NCI-H524 (cell line): ENCODE results near the gene APOO.
A peak's percentile ranks its signal among the peaks of the same experiment; 100 is the strongest.

Experiments
- DNase-seq, 2 experiments: peaks; one replicate each; lab custom pipeline; 2025; lab: John Stamatoyannopoulos, UW

Gene APOO

DNA sequence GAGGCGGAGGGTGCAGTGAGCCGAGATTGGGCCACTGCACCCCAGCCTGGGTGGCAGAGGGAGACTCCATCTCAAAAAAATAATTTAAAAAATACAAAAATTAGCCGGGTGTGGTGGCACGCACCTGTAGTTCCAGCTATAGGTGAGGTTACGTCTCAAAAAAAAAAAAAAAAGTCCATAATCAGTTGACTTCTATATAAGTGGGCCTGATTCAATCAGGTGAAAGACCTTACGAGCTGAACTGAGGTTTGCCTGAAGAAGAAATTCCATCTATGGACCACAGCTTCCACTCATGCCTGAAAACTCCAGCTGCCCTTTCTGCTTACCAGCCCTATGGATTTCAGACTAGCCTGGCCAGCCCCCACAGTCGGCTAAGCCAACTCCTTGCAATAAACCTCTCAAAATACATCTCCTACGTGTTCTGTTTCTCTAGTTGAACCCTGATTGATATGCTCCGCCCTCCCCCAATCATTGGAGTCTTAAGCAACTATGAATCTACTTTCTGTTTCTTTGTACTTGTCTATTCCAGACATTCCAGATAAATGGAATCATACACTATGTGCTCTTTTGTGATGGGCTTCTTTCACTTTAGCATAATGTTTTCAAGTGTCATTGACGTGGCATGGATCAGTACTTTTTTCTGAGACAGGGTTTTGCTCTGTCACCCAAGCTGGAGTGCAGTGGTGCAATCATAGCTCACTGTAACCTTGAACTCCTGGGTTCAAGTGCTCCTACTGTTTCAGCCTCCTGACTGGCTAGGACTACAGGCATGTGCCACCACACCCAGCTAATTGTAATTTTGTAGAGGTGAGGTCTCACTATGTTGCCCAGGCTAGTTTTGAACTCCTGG, 88.1 kb downstream of the APOO start:
- no peak for DNase-seq

DNA sequence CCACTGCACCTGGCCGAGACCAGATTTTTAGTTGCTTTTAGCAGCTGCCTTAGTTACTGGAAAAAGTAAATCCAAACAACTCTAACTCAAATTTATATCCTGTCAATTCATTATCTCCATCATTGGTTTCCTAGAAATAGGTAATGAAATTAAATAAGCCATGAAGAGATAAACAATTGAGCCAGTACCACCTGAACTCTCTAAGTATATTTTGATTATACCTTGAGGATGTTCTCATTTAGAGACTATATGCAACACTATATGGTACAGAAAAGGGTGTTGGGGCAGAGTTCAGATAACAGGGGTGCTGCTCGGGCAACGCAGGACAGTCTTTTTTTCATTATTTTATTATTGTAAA, 89.8 kb downstream of the APOO start:
- DNase-seq: no peak

DNA sequence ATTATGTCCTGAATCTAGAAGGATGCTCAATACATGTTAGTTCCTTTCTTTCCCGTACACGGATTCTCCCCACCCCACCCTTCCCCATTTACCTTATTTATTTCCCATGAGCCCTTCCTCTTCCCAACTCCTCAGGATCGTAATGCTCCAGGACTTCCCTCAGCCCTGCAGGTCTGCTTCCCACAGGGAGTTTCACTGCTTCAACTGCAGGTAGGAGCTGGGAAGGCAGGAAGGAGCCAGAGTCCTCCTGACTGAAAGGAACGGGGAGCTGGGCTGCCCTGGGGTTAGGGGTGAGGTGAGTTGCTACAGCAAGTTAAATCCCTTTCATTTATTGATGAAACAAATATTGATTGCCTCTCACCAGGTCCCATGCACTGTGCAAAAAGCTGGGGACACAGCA, 91.6 kb downstream of the APOO start:
- DNase-seq: no peak

DNA sequence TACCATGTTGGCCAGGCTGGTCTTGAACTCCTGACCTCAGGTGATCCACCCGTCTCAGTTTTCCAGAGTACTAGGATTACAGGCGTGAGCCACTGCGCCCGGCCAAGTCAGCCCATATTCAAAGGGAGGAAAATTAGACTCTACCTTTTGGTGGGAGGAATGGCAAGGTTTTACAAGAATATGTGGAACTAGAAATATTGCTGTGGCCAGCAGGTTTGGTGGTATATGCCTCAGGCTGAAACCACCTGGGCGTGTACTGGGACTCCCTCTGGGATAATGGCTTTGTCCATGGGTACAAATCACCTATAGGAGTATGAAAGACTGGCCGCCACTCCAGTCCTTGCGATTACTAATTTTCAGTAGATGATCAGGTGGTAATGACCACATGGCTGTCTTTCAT, 92.4 kb downstream of the APOO start:
- no peak for DNase-seq

DNA sequence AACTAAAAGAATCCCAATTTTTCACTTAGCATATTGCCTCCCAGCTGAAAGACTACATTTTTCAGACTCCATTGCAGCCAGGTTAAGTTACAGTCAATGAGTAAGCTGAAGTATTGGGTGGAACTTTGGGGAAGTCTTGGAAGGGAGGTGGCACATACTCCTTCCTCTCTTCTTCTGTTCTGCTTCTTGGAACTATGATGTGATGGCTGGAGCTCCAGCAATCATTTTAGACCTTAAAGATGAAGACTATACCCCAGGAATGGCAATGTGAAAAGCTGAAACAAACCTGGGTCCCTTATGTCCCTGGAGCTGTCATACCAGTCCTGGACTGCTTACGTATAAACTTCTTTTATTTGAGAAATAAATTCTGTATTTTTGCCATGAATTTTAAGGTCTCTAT, 93.9 kb downstream of the APOO start:
- DNase-seq: no peak

DNA sequence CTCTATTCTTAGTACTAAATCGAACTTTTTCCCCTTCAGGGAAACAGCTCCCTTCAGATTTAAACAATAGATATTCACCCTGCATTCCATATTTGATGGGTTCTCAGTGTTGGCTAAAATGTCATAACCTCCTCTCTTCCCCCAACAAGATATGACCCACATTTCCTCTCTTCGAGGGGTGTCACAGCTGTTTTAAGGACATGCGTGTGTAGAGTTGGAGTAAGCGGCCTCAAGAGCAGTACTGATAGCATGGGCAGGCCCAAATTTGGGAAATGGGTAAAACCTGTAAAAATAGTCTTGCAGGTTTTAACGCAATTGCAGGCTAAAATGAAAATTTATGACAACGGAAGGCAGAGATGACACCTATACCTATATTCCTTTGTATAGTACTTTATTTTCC, 96.1 kb downstream of the APOO start:
- no peak for DNase-seq

DNA sequence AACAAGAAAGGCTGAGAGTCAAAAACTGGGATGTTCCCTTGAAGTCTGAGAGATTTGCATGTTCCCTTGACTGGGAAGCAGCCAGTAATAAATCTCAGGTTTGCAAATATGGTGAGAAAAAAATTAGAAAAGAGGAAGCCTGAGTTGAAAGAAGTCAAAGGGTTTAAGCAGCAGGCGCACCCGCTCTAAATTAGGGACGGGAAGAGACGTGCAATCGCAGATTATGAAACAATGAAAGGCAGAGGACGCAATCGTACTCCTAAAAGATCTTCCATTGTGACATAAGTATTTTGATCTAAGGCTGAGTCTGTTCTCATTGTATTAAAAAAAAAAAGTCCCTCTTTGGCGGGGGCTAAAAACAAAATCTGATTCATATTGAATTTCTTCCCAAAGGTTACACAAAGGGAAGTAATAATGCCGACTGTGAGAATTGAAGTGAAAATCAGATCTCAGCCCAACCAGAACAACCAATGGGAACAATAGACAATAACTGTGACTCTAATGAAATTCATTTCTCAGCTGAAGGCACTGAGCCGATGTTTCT, 96.6 kb downstream of the APOO start:
- DNase-seq: no peak

DNA sequence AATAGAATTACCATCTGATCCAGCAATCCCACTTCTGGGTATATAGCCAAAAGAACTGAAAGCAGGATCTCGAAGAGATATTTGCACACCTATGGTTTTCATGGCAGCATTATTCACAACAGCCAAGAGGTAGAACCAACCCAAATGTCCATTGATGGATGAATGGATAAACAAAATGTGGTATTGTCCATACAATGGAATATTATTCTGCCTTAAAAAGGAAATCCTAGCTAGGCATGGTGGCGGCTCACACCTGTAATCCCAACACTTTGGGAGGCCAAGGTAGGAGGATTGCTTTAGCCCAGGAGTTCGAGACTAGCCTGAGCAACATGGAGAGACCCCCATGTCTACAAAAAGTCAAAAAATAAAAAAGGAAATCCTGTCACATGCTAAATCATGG, 97.5 kb downstream of the APOO start:
- DNase-seq: no peak

DNA sequence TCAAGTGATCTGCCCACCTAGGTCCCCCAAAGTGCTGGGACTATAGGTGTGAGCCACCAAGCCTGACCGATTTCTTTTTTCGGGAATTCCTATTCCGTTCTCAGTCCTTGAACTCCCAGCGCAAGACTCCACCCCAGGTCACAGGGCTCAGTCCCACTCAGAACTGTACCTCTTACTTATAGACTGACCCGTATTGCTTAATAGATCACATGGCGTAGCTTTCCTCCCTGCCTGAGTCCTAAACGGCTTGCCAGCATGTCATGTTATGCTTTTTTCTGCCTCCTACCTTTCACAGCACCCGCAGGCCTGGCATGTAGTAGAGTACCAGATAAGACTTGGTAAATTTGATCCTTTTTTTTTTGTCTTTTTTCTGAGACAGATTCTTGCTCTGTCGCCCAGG, 102.3 kb downstream of the APOO start:
- DNase-seq: no peak

DNA sequence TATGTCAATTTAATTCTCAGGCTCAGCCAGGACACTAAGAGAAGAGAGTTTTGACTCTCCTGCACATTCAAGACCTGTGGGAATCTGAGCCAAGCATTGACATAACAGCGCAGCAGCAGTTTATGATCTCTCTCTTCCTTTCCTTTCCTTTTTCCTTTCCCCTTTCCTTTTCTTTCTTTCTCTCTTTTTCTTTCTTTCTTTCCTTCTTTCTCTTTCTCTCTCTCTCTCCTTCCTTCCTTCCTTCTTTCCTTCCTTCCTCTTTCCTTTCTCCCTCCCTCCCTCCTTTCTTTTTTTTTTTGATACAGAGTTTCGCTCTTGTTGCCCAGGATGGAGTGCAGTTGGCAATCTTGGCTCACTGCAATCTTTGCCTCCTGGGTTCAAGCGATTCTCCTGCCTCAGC, 103.2 kb downstream of the APOO start:
- DNase-seq: no peak

DNA sequence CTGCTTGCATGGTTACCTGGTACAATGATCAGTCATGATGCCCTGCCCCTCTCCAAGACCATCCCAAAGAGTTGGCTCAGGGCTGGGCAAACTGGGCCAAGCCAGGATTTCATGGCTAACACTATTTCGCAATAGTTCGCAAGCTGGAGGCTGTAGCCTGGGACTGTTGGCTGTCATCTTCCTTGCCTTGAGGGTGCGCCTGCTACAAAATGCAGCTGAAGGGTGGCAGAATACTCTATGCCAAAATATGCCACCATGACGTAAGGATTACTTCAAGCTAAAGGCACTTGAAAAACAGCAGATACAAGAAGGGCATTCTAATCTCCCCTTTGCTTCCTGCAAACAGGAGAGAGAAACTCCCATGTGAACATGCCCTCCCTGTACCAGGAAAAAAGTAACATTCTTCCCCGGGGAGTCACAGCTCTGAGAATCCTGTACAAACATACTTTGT, 103.8 kb downstream of the APOO start:
- no peak for DNase-seq

DNA sequence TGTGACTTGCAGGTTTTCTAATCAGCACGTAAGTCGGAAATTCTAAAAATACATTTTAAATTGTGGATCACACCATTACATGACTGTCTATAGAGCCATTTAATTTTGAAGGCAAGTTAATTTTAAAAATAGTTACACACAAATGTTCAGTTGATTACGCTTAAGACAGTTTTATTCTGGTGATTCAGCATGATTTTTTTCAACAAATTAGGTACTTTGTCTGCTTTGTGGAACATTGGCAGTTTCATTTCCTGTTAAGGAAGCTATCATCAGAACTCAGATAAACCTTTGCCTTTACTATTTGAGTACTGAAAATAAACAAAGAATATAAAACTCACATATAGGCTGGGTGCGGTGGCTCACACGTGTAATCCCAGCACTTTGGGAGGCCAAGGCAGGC, 105.3 kb downstream of the APOO start:
- no peak for DNase-seq

DNA sequence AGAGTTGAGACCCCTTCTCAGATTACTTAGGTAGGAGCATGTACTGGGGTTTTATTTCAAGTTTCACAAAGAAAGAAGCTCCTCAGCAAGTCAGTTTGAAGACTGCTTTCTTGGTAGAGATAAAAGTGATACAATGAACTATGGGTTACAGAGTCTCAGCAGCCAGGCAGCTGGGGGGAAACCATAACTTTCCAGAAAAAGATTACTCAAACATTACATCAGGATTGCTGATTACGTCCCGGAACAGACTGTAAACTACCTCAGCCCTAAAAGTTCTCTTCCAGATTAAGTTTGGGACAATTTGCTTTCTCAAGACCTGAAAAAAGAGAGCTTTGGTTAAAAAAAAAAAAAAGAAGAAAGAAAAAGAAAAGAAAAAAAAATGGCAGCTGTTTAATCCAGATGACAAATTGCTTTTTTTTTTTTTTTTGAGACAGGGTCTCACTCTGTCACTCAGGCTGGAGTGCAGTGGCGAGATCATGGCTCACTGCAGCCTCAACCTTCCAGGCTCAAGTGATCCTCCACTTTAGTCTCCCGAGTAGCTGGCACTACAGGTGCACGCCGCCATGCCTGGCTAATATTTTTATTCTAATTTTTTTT, 108.2 kb downstream of the APOO start:
- no peak for DNase-seq

DNA sequence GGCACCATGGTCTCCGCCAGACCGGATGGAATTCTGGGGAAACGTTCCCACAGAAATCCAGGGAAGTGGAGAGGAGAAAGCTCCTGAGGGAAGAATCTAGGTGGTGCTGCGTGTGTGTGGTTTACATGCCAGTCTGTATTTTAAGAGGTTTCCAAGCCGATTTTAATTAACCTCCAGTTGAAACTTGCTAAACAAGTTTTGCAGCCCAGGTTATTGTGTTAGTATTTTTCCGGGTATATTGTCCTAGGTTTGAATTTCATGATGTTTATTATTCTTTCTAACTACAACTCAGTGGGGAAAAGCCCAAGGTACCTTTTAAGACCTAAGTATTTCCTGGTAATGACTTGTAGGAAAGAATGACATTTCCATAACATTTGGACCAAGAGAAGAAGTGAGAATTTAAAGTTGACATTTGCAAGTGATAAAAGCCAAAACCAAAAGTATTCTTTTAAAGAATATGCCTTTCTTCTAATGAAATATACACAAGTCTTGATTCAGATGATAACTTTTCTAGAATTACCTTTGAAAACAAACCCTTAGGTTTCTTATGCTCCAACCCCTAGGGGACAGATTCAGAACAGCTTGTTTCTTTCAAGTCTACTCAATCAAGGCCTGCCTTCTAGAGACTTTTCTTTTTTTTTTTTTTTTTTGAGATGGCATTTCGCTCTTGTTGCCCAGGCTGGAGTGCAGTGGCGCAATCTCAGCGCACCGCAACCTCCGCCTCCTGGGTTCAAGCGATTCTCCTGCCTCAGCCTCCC, 110.2 kb downstream of the APOO start:
- no peak for DNase-seq

DNA sequence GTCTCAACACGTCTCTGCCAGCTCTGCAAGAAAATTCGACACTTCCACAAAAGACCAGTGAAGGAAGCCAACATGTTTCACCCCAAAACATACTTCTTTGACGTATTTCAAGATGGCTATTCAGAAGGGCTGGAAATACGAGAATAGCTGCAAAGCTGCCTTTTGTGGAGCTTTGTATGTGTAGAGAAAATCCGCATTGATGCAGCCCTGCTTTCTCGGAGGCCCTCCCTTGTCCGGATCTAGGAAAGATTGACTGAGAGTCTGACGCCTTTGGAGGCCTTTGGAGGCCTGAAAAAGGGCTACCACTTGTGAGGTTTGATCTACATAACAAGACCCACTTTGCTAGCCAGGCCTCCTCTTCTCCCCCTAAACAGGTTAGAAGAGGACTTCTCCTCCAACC, 112.5 kb downstream of the APOO start:
- DNase-seq: no peak

DNA sequence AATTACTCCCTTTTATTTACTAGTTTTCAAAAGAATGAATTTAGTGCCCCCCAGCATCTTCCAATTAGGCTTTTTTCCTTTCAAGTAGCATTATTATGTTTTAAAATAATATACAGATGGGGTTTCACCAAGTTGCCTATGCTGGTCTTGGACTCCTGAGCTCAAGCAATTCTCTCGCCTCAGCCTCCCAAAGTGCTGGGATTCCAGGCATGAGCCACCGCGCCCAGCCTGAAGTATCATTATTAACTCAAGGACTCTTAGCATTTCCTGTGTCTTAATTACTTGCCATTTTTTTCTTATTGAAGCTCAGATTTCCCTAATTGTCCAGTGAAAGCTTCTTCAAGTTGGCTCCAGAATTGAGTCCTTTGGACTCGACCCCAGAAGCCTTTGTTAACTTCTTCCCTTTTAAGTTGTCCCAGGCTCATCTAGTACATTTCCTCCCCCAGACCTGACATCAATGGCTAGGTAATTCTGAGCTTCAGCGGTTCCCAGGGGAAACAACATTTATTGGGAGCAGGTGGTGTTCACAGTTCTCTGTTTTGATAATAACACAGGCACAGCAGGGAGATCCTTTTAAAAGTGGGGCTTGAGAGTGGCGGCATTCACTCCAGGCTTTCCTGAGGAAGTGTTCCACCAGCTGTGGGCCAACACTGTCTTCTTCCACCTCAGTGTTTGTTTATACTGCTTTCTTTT, 114.7 kb downstream of the APOO start:
- DNase-seq: peak; percentile 81 to 84

DNA sequence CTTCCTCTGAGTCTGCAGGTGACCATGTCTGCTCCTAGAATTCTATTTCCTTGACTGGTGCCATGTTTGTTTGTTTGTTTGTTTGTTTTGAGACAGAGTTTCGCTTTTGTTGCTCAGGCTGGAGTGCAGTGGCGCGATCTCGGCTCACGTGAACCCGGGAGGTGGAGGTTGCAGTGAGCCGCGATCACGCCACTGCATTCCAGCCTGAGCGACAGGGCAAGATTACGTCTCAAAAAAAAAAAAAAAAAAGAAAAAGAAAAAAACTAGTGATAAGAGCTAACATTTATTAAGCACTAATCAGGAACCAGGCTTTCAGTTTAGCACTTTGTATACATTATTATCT, 117.6 kb downstream of the APOO start:
- DNase-seq: no peak

DNA sequence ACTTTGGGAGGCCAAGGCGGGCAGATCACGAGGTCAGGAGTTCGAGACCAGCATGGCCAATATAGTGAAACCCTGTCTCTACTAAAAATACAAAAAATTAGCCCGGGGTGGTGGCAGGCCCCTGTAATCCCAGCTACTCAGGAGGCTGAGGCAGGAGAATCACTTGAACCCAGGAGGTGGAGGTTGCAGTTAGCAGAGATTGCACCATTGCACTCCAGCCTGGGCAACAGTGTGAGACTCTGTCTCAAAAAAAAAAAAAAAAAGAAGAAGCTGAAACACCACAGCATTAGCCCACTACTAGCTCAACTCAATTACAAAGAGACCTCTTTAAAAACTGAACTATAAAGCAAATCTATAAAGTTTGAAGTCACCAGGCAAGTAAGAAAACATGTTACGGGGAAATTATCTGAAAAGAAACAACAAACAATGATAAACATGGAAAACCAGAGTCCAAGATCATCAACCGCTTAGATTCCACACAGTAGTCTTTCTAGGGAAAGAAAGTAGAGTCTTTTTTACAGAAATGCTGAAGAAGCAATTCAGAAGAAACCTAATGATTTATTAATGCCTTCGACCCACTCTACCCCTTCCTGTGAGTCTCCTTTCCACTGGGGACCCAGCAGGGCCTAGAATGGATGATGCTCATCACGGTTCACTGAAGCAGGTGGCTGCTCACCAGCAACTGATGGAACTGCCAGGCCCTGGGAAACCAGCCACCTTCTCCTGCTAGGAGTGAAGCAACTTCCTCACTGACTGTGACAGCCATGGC, 118.2 kb downstream of the APOO start:
- DNase-seq: no peak

DNA sequence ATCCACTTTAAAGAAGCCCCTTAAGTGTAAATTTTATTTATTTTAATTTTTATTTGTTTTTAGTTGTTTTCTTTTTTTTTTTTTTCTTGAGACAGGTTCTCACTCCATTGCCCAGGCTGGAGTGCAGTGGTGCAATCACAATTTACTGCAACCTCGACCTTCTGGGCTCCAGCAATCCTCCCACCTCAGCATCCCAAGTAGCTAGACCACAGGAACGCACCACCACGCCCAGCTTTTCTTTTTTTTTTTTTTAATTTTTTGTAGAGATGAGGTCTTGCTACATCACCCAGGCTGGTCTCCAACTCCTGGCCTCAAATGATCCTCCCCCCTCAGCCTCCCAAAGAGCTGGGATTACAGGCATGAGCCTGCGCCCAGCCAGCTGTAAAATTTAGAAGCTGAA, 118.8 kb downstream of the APOO start:
- DNase-seq: no peak

DNA sequence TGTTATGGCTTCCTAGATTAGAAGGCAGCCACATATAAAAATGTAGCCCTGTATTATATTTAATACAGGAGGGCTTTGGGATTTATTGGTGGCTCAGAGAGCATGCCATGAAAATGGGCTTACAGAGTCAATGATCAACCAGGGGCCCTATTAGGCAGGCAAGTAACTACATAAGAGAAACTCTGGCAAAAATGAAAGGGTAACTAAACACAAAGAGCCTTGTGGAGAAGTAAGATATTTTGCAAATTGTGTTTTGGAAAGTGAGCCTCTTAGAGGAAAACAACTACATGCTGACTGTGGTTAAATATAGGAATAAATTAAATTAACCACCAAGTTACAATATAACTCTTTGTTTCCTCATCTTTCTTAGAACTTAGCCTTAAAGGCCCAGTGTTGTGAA, 119.2 kb downstream of the APOO start:
- no peak for DNase-seq

DNA sequence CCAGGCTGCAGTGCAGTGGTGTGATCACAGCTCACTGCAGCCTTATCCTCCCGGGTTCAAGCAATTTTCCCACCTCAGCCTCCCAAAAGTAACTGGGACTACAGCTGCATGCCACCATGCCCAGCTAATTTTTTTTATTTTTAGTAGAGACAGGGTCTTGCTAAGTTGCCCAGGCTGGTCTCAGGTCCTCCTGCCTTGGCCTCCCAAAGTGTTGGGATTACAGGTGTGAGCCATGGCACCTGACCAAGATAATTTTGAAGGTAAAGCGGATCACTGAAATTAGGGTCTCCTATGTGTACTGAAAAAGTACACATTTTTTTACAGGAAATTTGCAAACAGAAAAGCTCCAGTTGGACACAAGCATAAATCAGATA, 120.0 kb downstream of the APOO start:
- no peak for DNase-seq
